Measurements from ENCODE around the gene RTKN. TPM values are rescaled to one million over a fixed set of nuclear protein-coding genes. Genes with fewer than 3 reads are reported as not detected.

The RTKN gene
- total RNA-seq, 2 donors from 2014 or later, result 83.6 to 117 TPM

DNA sequence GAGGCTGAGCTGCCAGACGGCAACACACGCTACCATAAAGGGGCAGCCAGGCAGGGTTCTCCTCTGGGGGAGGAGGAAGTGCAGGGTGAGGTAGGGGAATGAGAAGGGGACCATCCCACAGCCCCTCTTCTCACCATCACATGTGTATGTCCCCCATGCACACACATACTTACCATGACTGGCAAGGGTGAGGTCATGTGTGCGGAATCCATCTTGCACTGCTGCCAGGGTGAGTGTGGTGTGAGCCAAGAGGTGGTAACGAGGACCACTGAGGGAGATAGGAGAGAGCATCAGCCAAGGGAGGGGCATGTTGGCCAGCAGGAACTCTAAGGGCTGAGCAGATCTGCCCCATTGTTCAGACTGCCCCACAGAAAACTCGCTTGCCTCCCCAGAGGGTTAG is 13.1 kb downstream of the RTKN start:
- no peaks in the 10 kb centered on the region for H3K27me3 Mint-ChIP-seq (ENCODE audit: insufficient read depth)
- Histone ChIP-seq H3K36me3 (ENCODE audit: control insufficient read depth, insufficient read depth, low read length) (peaks cover 84% of the 10 kb centered on the region), H3K9ac (ENCODE audit: extremely low read depth, low read length, poor library complexity, severe bottlenecking) (no peak overlapping the region), H3K9me3 (ENCODE audit: control insufficient read depth, low read length) (no peaks in the 10 kb centered on the region), H3K27ac (ENCODE audit: low read depth, low read length) (no peak overlapping the region), H3K4me1 (ENCODE audit: control insufficient read depth, insufficient read depth, low read length) (peaks cover 17% of the 10 kb centered on the region), H3K27me3 (ENCODE audit: control insufficient read depth, insufficient read depth, low read length, poor library complexity, severe bottlenecking) (no peaks in the 10 kb centered on the region), H3K4me3 (ENCODE audit: low read length) (no peak overlapping the region)
- TF ChIP-seq CTCF (conservative IDR thresholded peaks at IDR 0.05), result no peak
- 92% methylated on average over 5 of the region's 5 CpGs; no CpG with 5 or more reads in 1 of the 2 experiments for WGBS, 2 experiments (ENCODE audit: insufficient coverage in 1 of 2, insufficient read length in 1 of 2)
- peaks cover 37% of the 10 kb centered on the region for H3K4me1 Mint-ChIP-seq
- no peak for DNase-seq
- H3K9me3 Mint-ChIP-seq, result no peaks in the 10 kb centered on the region
- H3K27ac Mint-ChIP-seq, result peak overlapping the region; percentile 45
- H3K4me3 Mint-ChIP-seq, result no peak overlapping the region
- peaks cover 69% of the 10 kb centered on the region for H3K36me3 Mint-ChIP-seq (ENCODE audit: low read depth)

- Mint-ChIP-seq H3K27me3 (ENCODE audit: insufficient read depth) (peaks cover 8% of the 10 kb centered on the region), H3K9me3 (no peaks in the 10 kb centered on the region), H3K27ac (peak overlapping the region; percentile 63), H3K4me3 (no peak overlapping the region), H3K36me3 (ENCODE audit: low read depth) (peaks cover 64% of the 10 kb centered on the region), H3K4me1 (peaks cover 37% of the 10 kb centered on the region)
- Histone ChIP-seq H3K9ac (ENCODE audit: extremely low read depth, low read length, poor library complexity, severe bottlenecking) (no peak overlapping the region), H3K36me3 (ENCODE audit: control insufficient read depth, insufficient read depth, low read length) (peaks cover 80% of the 10 kb centered on the region), H3K4me3 (ENCODE audit: low read length) (no peak overlapping the region), H3K9me3 (ENCODE audit: control insufficient read depth, low read length) (no peaks in the 10 kb centered on the region), H3K27ac (ENCODE audit: low read depth, low read length) (no peak overlapping the region), H3K4me1 (ENCODE audit: control insufficient read depth, insufficient read depth, low read length) (peaks cover 17% of the 10 kb centered on the region), H3K27me3 (ENCODE audit: control insufficient read depth, insufficient read depth, low read length, poor library complexity, severe bottlenecking) (no peaks in the 10 kb centered on the region)
- WGBS, 2 experiments (ENCODE audit: insufficient coverage in 1 of 2, insufficient read length in 1 of 2), result 82 to 89% methylated on average over 3 of the region's 3 CpGs
- DNase-seq, result peak; percentile 65
- peak; percentile 40 for TF ChIP-seq CTCF (conservative IDR thresholded peaks at IDR 0.05)
These were observed 14.2 kb downstream of the RTKN start for GRCh38 chr2:74427551-74427950.

DNA sequence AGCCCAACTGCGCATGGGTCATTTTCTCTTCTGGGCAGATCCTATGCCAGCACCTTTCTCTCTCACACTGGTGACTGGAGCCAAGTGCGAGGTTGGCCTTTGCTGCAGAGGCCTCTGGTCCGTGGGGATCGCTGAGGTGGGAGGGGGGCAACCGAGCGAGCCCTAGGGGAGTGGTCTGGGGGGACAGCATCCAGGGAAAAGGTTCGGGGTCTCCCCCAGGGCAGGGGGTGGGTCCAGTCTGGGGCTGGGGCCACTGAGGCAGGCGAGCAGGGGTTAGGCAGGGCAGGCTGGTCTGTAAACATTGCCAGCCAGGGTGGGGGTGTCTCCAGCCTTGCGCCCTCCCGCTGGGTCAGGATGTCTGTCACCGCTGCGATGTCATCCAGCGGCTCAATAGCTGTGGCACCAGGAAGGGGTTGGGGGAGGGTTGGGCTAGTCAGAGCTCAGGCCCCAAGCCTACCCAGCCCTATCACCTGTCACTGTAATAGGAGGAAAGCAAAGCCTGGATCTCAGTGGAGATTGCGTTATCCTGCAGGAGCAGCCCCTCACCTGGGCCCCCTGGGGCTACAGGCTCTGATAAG is 15.5 kb downstream of the RTKN start:
- no peaks in the 10 kb centered on the region for H3K9me3 Mint-ChIP-seq
- Histone ChIP-seq H3K4me3 (ENCODE audit: low read length) (no peak overlapping the region), H3K9me3 (ENCODE audit: control insufficient read depth, low read length) (no peaks in the 10 kb centered on the region), H3K27ac (ENCODE audit: low read depth, low read length) (peak overlapping the region; percentile 27), H3K36me3 (ENCODE audit: control insufficient read depth, insufficient read depth, low read length) (peaks cover 68% of the 10 kb centered on the region), H3K27me3 (ENCODE audit: control insufficient read depth, insufficient read depth, low read length, poor library complexity, severe bottlenecking) (no peaks in the 10 kb centered on the region), H3K9ac (ENCODE audit: extremely low read depth, low read length, poor library complexity, severe bottlenecking) (no peak overlapping the region), H3K4me1 (ENCODE audit: control insufficient read depth, insufficient read depth, low read length) (peaks cover 17% of the 10 kb centered on the region)
- H3K27me3 Mint-ChIP-seq (ENCODE audit: insufficient read depth), result peaks cover 13% of the 10 kb centered on the region
- 73 to 100% methylated on average over 2 to 14 of the region's 14 CpGs for WGBS, 2 experiments (ENCODE audit: insufficient coverage in 1 of 2, insufficient read length in 1 of 2)
- H3K4me3 Mint-ChIP-seq, result peak overlapping the region; percentile 19
- peak; percentile 82 for DNase-seq
- no peak for TF ChIP-seq CTCF (conservative IDR thresholded peaks at IDR 0.05)
- peaks cover 37% of the 10 kb centered on the region for H3K4me1 Mint-ChIP-seq
- peak overlapping the region; percentile 63 for H3K27ac Mint-ChIP-seq
- H3K36me3 Mint-ChIP-seq (ENCODE audit: low read depth), result peaks cover 53% of the 10 kb centered on the region
